GM19463 (cell line): ENCODE data around the gene LEKR1.
"Not testable (repeated sequence)": the region's sequence is repeated elsewhere in the genome, so short reads cannot be mapped to it uniquely, and the experiment has no call there.

Experiments used
- ATAC-seq: cut with Tn5 transposase; IDR thresholded peaks from one replicate; pipeline ENCODE4 v1.9.1; 2021; ENCODE audit warnings: mild to moderate bottlenecking, moderate library complexity; ENCODE audit not compliant: unreplicated experiment

The LEKR1 gene

DNA sequence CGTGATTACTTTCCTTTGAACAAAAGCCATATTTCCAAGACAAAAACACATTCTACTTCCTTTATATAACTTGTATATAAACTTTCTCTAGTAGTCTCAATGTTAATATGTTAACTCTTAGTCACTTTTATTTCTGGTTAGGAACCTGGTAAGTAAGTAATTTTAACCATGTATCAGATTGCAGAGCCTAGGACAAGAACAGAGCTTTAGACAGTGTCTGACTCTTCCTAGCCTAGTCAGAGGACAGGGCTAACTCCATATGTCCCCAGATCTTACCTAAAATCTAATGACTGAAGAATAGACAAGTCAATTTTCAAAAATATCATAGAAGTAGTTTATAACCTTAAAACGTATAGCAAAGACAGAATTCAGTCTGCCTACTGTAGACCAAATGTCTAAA lies 8.3 kb downstream of the LEKR1 start:
- ATAC-seq = no peak

DNA sequence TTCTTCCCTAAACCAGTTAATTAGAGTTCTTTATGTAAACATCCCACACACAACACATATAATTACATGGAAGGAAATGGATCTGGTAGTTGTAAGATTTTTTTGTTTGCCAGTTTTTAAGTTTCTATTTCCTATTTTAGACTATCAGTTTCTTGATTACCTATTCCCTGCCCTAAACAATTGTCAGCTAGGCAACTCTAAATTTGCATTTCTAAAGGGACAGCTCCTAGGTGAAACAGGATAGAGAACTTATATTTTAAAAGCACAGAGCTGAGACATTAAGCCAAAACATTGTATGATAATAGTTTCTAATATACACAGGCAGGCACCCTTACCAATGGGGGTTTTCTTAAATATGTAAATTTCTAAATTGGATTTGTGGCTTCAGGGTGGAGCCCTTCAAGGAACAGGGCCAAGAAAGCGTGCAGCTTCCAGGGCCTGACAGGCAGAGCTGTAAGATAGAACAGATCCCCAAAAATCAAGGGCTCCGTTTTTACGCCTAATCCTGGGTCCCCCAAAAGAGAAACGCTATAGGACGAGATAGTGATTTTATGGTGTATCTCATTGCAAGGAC lies 8.9 kb downstream of the LEKR1 start:
- no peak for ATAC-seq

DNA sequence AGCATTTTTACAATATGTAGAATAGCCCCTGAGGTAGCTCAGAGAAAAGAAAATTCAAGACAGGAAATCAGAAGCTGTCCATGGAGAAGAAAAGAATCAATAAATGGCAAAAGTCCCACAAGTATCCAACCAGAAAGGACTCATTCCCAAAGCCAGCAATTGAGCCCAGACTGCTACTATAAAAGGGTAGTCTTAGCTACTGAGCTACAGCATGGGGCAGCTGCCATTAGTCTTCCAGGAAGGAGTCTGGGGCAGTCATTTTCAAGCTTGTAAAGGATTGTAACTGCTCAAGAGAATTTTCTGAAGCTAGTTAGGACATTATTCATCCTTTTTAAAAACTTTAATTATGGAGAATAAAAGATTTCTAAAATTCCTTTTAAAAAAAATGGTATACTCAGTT lies 10.5 kb downstream of the LEKR1 start:
- no peak for ATAC-seq

DNA sequence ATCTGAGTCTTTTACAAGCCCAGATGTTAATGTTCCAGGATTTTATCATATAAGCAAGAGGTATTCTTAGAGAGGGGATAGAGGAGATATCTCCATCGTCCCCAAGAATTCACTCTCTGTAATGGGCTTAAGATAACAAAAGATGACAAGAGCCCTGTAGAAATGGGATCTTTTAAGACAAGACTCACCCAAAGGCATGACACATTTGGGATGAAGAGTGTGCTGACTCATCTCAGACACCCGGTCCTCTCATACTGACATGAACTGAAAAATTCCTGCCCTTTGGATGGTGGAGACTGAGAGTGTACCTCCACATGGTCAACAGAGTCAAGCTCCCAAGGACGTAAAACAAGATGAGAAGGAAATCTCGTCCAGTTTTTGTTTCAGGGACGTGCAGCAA lies 11.0 kb downstream of the LEKR1 start:
- no peak for ATAC-seq

DNA sequence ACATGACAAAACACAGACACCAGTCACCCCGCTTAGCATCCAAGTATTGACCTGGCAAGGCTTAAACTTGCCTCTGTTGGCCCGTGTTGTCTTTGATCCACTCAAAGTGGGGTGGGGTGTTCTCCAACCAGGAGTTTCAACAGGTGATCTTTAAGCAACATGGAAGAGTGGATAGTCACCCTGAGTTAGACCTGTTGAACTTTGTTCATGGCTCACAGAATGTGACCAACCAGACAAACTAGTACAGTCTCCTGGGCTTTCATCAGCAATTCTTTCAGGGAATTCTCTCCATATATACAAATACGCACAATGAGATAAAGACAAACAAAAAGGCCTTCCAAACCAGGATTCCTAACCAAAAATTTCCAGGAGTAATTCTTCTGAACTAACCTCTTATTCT lies 11.9 kb downstream of the LEKR1 start:
- ATAC-seq = no peak

DNA sequence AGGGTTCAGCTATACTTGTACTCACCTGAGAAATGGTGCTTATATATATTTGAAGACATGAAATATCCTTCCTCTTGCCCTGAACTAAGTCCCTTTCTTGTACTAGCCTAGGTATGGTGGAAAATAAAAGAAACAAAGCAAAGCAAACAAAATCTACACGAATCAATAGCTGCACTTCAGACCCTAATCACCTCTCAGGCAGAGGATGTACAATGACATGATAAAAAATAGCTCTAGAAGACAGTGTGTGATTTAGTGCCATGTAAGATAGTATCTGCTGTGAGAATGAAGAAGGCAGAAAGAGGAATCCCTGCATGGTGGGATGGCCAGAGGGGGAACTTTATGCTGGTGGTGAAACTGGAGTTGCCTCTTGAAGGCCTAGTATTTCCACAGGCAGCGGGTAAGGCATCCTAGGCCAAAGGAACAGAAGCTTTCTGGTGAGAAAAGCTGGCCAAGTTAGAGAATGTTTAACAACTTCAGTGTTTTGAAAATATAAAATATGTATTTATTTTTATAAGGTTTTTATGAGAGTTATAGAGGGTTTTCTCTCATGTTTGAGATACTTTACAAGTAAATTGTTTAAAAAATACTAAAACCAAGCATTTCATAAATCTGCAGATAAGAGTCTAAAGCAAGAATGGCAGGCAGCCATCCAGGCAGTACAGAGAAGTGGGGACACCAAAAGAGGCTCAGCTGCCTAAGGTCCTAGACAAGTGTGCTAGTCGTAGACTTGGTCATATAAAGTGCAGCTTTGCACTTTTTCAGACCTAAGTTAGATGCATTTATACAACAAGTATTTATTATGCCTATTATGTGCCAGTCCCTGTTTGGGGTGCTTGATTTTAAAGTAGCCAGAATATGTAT lies 14.9 kb downstream of the LEKR1 start:
- no peak for ATAC-seq

DNA sequence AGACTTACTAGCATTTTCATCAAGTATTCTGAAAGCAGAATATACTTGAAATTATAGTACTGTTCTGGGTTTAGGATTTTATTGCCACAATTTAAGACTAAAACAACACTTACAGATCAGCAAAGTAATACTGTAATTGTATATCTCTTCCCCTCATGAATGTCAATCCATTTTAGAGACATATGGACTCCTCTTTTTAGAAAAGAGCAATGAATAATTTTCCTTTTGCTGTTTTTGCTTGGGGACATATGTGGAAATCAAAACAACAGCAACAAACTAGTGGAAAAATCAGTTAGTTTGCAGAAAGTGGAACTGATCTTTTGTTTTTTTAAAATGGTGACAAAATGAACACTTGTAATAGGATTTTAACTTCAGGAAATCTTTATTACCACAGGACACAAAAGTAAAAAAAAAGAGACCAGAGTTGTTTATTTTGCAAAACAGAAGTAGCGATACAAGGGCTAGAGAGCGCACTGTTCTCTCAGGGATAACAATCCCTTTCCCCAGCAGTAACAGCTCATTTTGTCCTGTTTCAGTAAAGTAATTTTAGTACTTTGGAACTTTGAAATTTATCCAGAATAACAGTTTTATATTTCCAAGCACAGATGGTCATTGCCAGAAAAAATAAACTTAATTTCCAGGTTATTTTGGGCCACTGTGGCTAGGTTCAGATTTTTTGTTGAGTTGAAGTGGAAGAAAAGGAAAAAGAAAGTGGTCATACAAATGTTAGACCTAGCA lies 17.1 kb downstream of the LEKR1 start:
- no peak for ATAC-seq

DNA sequence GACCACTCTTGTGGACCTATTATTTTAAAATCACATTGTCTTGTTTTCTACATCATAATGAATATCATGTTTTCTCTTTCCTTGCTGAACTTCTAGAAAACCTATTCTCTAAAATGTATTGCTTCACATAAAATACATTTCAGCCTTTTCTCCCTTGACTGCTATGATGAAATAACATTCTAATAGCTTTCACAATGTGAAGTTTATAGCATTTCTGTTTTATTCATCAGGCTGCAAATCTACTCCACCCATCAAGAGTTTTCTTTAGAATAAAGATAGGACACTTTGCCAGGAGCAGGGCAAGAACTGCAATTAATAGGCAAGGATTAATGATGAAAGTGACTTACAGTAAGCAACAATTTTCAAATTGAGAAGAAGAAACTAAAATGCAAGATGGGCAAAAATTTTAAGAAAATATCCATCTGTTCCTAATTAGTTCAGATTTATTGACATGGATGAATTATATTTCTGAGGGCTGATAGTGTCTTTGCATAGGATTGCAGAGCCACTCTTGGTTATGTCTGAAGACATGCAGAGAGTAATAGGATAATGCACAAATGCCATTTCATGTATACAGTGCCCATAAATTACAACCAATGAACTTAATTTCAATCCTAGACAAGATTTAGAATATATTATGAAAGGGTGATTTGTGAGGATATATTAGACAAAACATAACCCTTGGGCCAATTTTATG lies 21.7 kb downstream of the LEKR1 start:
- no peak for ATAC-seq

DNA sequence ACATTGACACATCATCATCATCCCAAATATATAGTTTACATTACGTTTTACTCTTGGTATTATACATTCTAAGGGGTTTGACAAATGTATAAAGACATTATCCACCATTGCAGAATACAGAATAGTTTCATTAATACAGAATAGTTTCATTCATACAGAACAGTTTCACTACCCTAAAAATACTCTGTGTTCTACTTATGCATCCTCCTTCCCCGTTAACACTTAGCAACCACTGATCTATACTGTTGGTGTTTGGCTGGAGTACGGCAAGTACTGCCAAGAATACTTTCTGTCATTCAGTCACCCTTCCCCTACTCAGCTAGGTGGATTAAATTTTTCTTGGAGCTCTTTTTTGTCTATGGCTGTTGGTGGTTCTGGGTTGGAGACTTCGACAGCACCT lies 33.4 kb downstream of the LEKR1 start:
- ATAC-seq = peak; percentile 98

DNA sequence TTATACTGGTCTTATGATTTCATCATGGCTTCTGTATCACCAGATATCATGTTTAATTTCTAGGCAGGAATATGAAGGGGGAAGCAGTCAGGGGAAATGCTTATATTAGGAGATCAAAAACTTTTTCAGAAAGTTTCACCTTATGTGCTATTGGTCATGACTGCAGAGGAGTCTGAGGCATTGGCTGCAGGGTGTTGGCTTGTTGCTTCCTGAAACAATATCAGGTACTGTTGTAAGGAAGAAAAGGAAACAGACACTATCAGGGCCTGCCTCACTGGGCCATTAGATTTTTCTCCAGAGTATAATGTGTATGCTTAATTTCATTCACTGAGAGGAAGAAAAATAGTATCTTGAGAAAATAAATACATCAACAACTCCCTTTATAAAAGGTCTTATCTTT lies 34.7 kb downstream of the LEKR1 start:
- no peak for ATAC-seq

DNA sequence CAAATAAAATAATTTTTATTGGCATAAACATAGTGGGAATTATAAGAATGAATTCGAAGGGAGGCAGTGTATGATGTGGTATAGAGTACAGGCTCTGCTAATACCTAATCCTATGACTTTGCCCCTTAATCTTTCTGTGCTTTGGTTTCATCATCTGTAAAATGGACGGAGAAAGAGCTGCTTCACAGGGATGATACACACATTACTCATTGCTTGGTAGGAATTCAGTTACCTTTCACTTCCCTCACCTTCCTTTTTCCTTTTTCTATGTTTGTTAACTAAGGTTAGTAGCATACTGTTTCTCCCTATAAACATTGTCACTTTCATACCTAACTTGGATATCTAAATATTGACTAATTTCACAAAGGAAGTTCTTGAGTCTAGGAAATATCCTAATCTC lies 36.2 kb downstream of the LEKR1 start:
- no peak for ATAC-seq

DNA sequence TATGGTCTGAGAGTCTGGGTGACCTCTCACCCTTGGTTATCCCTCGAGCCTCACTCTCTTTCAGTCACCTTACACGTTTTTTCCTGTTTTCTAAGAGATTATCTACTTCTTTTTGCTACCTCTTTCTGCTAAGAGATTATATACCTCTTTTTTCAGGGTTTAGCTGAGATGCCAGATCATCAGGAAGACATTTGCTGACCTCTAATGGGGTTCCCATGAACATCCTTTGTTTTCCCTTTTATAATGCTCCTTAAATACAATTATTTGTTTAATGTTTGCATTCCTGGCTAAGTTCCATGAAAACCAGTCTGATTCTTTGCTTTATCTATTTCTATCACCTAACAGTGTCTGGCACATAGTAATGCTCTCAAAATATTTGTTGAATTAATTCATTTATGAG lies 39.6 kb downstream of the LEKR1 start:
- no peak for ATAC-seq

DNA sequence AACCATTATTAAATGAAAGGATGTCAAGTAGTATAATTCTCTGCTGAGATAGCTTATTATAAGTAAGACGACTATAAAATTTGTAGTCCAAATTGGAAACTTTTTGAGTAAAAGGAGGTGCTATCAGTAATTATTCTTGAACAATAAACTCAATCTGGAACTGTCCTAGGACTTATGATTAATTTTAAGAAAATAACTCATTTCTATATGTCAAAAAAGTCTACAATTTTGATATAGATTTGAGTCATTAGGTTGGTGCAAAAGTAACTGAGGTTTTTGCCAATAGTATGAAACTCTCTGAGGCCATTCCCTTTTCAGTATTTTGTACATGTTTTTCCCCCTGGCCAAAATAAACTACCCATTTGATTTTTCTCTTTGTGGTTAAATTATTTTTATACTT lies 41.0 kb downstream of the LEKR1 start:
- no peak for ATAC-seq

DNA sequence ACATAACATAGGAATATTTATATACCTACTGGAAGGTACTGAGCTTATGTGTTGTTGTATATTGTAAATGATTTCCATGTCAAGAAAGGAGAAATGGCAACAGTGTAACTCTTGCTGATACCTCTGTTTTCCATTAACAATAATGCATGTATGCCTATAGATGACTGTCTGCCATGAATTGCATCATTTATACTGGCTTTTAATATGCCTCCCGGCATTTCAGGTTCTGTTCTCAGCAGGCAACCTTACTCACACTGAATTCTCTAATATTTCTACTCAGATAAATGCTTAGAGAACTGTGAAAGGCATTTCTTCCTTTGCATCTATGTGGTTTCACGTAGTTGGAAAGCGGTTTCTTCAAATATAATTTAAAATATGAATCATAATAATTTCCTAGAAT lies 41.8 kb downstream of the LEKR1 start:
- ATAC-seq = no peak

DNA sequence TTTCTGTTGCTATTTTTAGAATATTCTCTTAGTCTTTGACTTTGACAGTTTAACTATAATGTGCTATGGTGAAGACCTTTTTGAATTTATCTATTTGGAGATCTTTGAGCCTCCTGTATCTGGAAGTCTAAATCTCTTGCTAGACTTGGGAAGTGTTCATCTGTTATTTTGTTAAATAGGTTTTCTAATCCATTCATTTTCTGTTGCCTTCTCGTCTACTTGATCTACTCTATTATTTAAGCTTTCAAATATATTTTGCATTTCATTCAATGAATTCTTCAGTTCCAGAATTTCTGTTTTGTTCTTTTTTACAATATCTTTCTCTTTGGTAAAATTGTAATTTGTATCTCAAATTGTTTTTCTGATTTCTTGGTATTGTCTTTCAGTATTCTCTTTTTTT lies 47.8 kb downstream of the LEKR1 start:
- no peak for ATAC-seq

DNA sequence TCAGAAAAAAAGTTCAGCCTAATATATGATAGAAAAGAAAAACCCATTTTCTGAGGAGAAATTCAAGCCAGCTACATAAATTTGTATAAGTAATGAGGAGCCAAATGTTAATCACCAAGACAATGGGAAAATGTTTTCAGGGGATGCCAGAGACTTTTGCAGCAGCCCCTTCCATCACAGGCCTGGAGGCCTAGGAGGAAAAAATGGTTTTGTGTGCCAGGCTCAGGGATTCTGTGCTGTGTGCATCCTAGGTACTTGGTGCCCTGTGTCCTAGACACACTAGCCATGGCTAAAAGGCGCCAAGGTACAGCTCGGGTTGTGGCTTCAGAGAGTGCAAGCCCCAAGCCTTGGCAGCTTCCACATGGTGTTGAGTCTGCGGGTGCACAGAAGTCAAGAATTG lies 53.3 kb downstream of the LEKR1 start:
- not testable (repeated sequence) for ATAC-seq

DNA sequence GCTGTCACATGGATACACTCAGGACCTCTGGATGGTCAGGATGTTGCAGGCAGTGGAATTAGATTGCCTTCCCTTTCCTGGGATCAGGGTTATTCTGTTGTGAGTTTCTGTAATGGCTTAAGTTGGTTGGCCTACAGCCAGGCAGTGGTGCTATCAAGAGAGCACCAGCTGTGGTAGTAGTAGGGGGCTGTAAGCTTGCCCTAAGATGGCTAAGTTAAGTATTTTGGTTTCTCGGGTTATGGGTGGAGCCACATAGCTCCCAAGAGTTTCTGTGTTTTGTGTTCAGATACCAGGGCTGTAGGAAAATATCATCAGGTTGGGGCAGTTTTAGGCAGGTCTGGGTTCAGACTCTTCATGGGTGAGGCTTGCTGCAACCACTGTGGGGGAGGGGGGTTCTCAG lies 59.6 kb downstream of the LEKR1 start:
- ATAC-seq = no peak

DNA sequence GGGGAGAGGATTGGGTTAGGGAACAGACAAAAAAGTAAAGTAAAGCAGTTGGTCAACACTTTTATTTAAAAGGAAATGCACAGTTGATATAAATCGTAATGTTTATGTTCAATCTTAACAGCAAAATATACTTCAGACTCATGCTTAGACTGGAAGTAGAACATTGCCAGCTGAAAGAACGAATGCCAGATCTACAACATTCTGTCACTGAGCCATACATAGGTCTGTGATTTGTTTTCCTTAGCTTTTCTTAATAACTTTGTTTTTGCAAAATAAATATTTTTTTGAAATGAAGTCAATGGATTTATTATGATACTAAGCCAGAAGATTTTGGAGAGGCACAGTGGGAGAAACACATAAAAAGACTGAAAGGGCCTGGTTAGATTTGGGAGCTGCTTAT lies 62.0 kb downstream of the LEKR1 start:
- no peak for ATAC-seq

DNA sequence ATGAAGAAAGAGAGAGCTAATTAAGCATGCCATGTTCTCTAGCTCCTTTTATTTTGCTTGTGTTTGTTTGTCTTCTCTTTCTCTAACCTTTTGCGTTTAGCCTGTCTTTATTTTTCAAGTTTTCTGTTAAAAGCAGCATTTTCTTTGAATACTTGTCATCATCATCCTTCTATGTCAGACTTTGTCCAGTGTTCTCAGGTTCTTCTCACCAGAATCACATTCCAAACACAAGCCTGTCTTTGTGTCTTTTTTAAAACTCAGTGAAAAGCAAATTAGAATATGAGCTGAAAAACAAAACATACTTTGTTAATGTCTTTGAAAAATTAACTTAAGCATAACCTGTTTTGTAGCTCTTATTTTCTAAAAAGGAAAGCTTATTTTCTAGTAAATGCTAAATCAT lies 62.4 kb downstream of the LEKR1 start:
- no peak for ATAC-seq

DNA sequence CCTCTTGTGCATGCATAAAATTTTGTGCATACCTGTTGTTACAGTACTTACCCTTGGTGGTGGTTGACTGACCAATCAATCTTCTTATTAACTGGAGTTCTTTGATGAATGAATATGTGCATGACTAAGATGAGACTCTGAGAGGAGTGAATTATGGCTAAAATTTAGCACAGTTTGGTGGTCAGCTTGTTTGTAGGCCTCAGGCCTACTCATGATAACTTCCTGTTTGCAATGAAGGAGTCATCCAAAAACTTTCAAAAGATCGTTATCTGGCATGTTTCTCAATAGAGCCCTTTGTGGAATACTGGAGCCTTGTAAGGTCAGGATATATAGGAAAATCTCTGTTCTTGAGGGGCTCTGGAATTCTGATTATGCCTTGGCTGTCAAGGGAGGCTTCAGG lies 66.5 kb downstream of the LEKR1 start:
- no peak for ATAC-seq

DNA sequence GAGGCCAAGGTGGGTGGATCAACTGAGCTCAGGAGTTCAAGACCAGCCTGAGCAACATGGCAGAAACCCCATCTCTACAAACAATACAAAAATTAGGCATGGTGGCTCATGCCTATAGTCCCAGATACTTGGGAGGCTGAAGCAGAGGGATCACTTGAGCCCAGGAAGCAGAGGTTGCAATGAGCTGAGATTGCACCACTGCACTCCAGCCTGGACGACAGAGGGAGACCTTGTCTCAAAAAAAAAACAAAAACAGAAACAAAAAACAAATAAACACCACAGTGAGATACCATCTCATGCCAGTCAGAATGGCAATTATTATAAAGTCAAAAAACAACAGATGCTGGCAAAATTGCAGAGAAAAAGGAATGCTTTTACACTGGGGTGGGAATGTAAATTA lies 69.2 kb downstream of the LEKR1 start:
- not testable (repeated sequence) for ATAC-seq
